GM19043 (cell line): ENCODE results near the gene USP43.

Experiments used
- ATAC-seq: cut with Tn5 transposase; IDR thresholded peaks from one replicate; pipeline ENCODE4 v1.9.1; 2021; ENCODE audit warnings: low read depth; ENCODE audit not compliant: unreplicated experiment

USP43 gene

GRCh38 chr17:9703781-9704082 is 58.4 kb downstream of the USP43 start:
- ATAC-seq, result no peak

- no peak for ATAC-seq
Measured at GRCh38 chr17:9705745-9706144, 60.4 kb downstream of the USP43 start.

GRCh38 chr17:9707948-9708347 is 62.6 kb downstream of the USP43 start:
- ATAC-seq, result no peak

GRCh38 chr17:9714801-9715200 is 69.5 kb downstream of the USP43 start:
- ATAC-seq, result no peak

GRCh38 chr17:9715503-9716016 is 70.2 kb downstream of the USP43 start:
- no peak for ATAC-seq

GRCh38 chr17:9725575-9725974 is 80.3 kb downstream of the USP43 start:
- no peak for ATAC-seq

GRCh38 chr17:9726291-9726690 is 81.0 kb downstream of the USP43 start:
- ATAC-seq, result no peak

GRCh38 chr17:9728005-9728404 is 82.7 kb downstream of the USP43 start:
- no peak for ATAC-seq

GRCh38 chr17:9728564-9728963 is 83.2 kb downstream of the USP43 start:
- no peak for ATAC-seq

- ATAC-seq, result no peak
Measured at GRCh38 chr17:9729034-9729650, 83.8 kb downstream of the USP43 start.

GRCh38 chr17:9729735-9730420 is 84.6 kb downstream of the USP43 start:
- ATAC-seq, result no peak

GRCh38 chr17:9750524-9750923 is 105.2 kb downstream of the USP43 start:
- ATAC-seq, result no peak

- ATAC-seq, result no peak
Measured at GRCh38 chr17:9755083-9755482, 109.8 kb downstream of the USP43 start.

- ATAC-seq, result no peak
Measured at GRCh38 chr17:9760266-9760665, 114.9 kb downstream of the USP43 start.

GRCh38 chr17:9763643-9764042 is 118.3 kb downstream of the USP43 start:
- no peak for ATAC-seq

- no peak for ATAC-seq
Measured at GRCh38 chr17:9765322-9765721, 120.0 kb downstream of the USP43 start.

GRCh38 chr17:9766970-9767369 is 121.7 kb downstream of the USP43 start:
- ATAC-seq, result no peak

GRCh38 chr17:9767432-9767991 is 122.2 kb downstream of the USP43 start:
- no peak for ATAC-seq

- ATAC-seq, result no peak
Measured at GRCh38 chr17:9768381-9768934, 123.1 kb downstream of the USP43 start.

GRCh38 chr17:9769036-9769695 is 123.8 kb downstream of the USP43 start:
- no peak for ATAC-seq

GRCh38 chr17:9771465-9771864 is 126.1 kb downstream of the USP43 start:
- ATAC-seq, result no peak
